Activated naive CD4-positive, alpha-beta T cell treated with anti-CD3 and anti-CD28 coated beads, Interleukin-2, amount 50 U/mL, for 16 hours (primary cell): ENCODE measurements around the gene PNO1.
A peak's percentile ranks its signal among the peaks of the same experiment; 100 is the strongest.
"Not testable (repeated sequence)": the region's sequence is repeated elsewhere in the genome, so short reads cannot be mapped to it uniquely, and the experiment has no call there.

Experiments used
- DNase-seq: peaks from one replicate; pipeline ENCODE4 v3.0.0-alpha.2; 2020

Gene PNO1

GRCh38 chr2:68157402-68158133 lies at the start of gene PNO1:
PNO1 (plus strand) TSS chr2:68157888; CDS start chr2:68157935, 47 bp downstream.
- DNase-seq = peak; percentile 97

GRCh38 chr2:68108120-68108519 lies 49.6 kb upstream of the PNO1 start:
- no peak for DNase-seq

GRCh38 chr2:68110102-68110501 lies 47.6 kb upstream of the PNO1 start:
- DNase-seq = no peak

- no peak for DNase-seq
Measured at GRCh38 chr2:68115965-68116364, 41.7 kb upstream of the PNO1 start.

GRCh38 chr2:68117922-68118321 lies 39.8 kb upstream of the PNO1 start:
- not testable (repeated sequence) for DNase-seq

- no peak for DNase-seq
Measured at GRCh38 chr2:68118816-68119215, 38.9 kb upstream of the PNO1 start.

GRCh38 chr2:68119504-68119903 lies 38.2 kb upstream of the PNO1 start:
- no peak for DNase-seq

GRCh38 chr2:68121873-68122679 lies 35.6 kb upstream of the PNO1 start:
- peak; percentile 73 for DNase-seq

- DNase-seq = no peak
Measured at GRCh38 chr2:68122680-68122964, 35.1 kb upstream of the PNO1 start.

GRCh38 chr2:68124321-68124720 lies 33.4 kb upstream of the PNO1 start:
- no peak for DNase-seq

- no peak for DNase-seq
Measured at GRCh38 chr2:68125821-68126220, 31.9 kb upstream of the PNO1 start.

- no peak for DNase-seq
Measured at GRCh38 chr2:68126561-68126960, 31.1 kb upstream of the PNO1 start.

- no peak for DNase-seq
Measured at GRCh38 chr2:68127358-68128242, 30.1 kb upstream of the PNO1 start.

GRCh38 chr2:68134120-68134519 lies 23.6 kb upstream of the PNO1 start:
- DNase-seq = no peak

GRCh38 chr2:68134554-68134953 lies 23.1 kb upstream of the PNO1 start:
- DNase-seq = no peak

GRCh38 chr2:68135448-68136320 lies 22.0 kb upstream of the PNO1 start:
- no peak for DNase-seq

- DNase-seq = no peak
Measured at GRCh38 chr2:68141875-68142274, 15.8 kb upstream of the PNO1 start.

- DNase-seq = no peak
Measured at GRCh38 chr2:68151037-68151436, 6.7 kb upstream of the PNO1 start.

GRCh38 chr2:68152681-68153347 lies 4.9 kb upstream of the PNO1 start:
- DNase-seq = no peak

- DNase-seq = no peak
Measured at GRCh38 chr2:68155618-68156017, 2.1 kb upstream of the PNO1 start.

- no peak for DNase-seq
Measured at GRCh38 chr2:68156419-68156818, 1.3 kb upstream of the PNO1 start.

GRCh38 chr2:68157002-68157401 lies 686 bp upstream of the PNO1 start:
- DNase-seq = no peak
